LHCN-M2 (cell line): ENCODE results near the gene NDUFA1. TPM values are rescaled to one million over a fixed set of nuclear protein-coding genes. Genes with fewer than 3 reads are reported as not detected.
"Not testable (repeated sequence)": the region's sequence is repeated elsewhere in the genome, so short reads cannot be mapped to it uniquely, and the experiment has no call there.

Source experiments
- DNase-seq: peaks from one replicate; pipeline ENCODE4 v3.0.0-alpha.2; 2012; ENCODE audit warnings: low read depth
- polyA plus RNA-seq: library from polyadenylated mRNA; unstranded; fragments of >200 nt; gene quantifications from one replicate; pipeline ENCODE4 v1.2.1, GENCODE V29; 2012; ENCODE audit warnings: missing spikeins
- total RNA-seq: library from RNA; depleted of rRNA; stranded (reverse); fragments of >200 nt; gene quantifications from 2 replicates; pipeline ENCODE4 v1.2.3, GENCODE V29; 2014; rRNA removed

The NDUFA1 gene
- total RNA-seq, result 41.2 and 44.5 TPM in 2 replicates
- 236 TPM for polyA plus RNA-seq

GRCh38 chrX:119871599-119872395, at the start of gene NDUFA1, which contains the start of gene RNF113A:
Gene NDUFA1, plus strand, starts transcription at chrX:119871832. Its CDS starts 80 bp downstream, at chrX:119871912.
Gene RNF113A, minus strand, starts transcription at chrX:119871733. Its CDS starts 120 bp downstream, at chrX:119871613.
- DNase-seq, result peak; percentile 80

GRCh38 chrX:119824221-119824620, 47.4 kb upstream of the NDUFA1 start:
- not testable (repeated sequence) for DNase-seq

GRCh38 chrX:119826399-119826959, 45.2 kb upstream of the NDUFA1 start:
- DNase-seq, result peak; percentile 43

- DNase-seq, result no peak
Observed at GRCh38 chrX:119828446-119828845, 43.2 kb upstream of the NDUFA1 start.

GRCh38 chrX:119833905-119834304, 37.7 kb upstream of the NDUFA1 start:
- DNase-seq, result no peak

GRCh38 chrX:119852382-119853353, 19.0 kb upstream of the NDUFA1 start, which contains the start of gene UPF3B:
Gene UPF3B, minus strand, starts transcription at chrX:119852963. Its CDS starts 35 bp downstream, at chrX:119852928.
- DNase-seq, result peak; percentile 97

- DNase-seq, result peak; percentile 6
Observed at GRCh38 chrX:119853444-119853843, 18.2 kb upstream of the NDUFA1 start.

GRCh38 chrX:119870626-119871131, 953 bp upstream of the NDUFA1 start:
- DNase-seq, result peak; percentile 44

GRCh38 chrX:119871245-119871598, 410 bp upstream of the NDUFA1 start:
- no peak for DNase-seq

- DNase-seq, result no peak
Observed at GRCh38 chrX:119878740-119879139, 7.1 kb downstream of the NDUFA1 start.

GRCh38 chrX:119880076-119880475, 8.4 kb downstream of the NDUFA1 start:
- DNase-seq, result no peak

- DNase-seq, result peak; percentile 43
Observed at GRCh38 chrX:119880552-119881437, 9.2 kb downstream of the NDUFA1 start.

- peak; percentile 58 for DNase-seq
Observed at GRCh38 chrX:119885554-119886428, 14.2 kb downstream of the NDUFA1 start.

- no peak for DNase-seq
Observed at GRCh38 chrX:119887721-119888425, 16.2 kb downstream of the NDUFA1 start.

GRCh38 chrX:119890626-119891025, 19.0 kb downstream of the NDUFA1 start:
- not testable (repeated sequence) for DNase-seq

- DNase-seq, result not testable (repeated sequence)
Observed at GRCh38 chrX:119891961-119892692, 20.5 kb downstream of the NDUFA1 start.

GRCh38 chrX:119895843-119896326, 24.3 kb downstream of the NDUFA1 start, which contains the start of gene AKAP14:
Gene AKAP14, plus strand, starts transcription at chrX:119895893. Its CDS starts 7,331 bp downstream, at chrX:119903224.
- peak; percentile 2 for DNase-seq

GRCh38 chrX:119899125-119899524, 27.5 kb downstream of the NDUFA1 start:
- DNase-seq, result no peak
